ENCODE measurements around the gene ALDH1A1.

The ALDH1A1 gene

DNA sequence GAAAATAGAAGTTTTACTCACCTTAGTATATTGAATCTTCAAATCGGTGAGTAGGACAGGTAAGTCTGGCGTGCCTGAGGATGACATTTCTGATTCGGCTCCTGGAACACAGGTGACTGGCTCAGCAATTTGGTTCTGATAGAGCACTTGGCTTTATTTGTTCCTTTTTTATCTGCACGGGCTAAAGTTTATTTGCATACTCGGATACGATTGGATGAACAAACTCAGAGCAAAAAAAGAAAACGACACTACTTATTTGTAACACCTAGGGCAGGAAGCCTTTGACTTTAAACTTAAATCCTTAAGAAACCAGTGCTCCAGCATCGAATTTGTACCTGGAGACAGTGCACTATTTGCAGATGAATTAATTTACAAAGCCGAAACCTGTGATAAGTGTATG is at the start of gene ALDH1A1:
TSS of gene ALDH1A1 (minus strand) at position 140 of the 400 bp plus-strand sequence. CDS start at position 87, 53 bp downstream.
- TF ChIP-seq PKNOX1 (IDR thresholded peaks at IDR 0.05) (no peak), LEF1 (IDR thresholded peaks at IDR 0.05; ENCODE audit: borderline replicate concordance) (no peak), HDGF (IDR thresholded peaks at IDR 0.05; ENCODE audit: borderline replicate concordance) (no peak), SUZ12 (IDR thresholded peaks at IDR 0.05) (no peak), FOXK2 (IDR thresholded peaks at IDR 0.05) (no peak), FOXA1 (IDR thresholded peaks at IDR 0.05) (no peak), FOXM1 (IDR thresholded peaks at IDR 0.05; ENCODE audit: borderline replicate concordance) (no peak)
- ChIA-PET POLR2A (no interaction called here), CTCF (no interaction called here)
- DNase-seq (ENCODE audit: extremely low spot score) = no peak

DNA sequence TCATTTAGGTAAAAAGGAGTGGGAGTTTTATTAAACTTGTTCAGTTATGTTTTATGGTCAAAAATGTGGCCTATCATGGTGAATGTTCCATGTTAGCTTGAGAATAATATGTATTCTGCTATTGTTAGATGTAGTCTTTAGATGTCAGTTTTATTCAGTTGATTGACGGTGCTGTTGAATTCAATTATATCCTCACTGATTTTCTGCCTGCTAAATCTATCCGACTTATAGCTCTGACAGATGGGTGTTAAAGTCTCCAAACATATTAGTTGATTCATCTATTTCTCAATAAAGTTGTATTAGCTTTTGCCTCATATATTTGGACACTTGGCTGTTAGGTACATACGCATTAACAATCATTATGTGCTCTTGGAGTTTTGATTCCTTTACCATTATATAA is 49.0 kb upstream of the ALDH1A1 start:
- ChIA-PET CTCF (no interaction called here), POLR2A (no interaction called here)
- no peak for DNase-seq (ENCODE audit: extremely low spot score)
- TF ChIP-seq NFRKB (IDR thresholded peaks at IDR 0.05) (no peak), SP1 (IDR thresholded peaks at IDR 0.05) (no peak), LEF1 (IDR thresholded peaks at IDR 0.05; ENCODE audit: borderline replicate concordance) (no peak), SUZ12 (IDR thresholded peaks at IDR 0.05) (no peak), ELF4 (IDR thresholded peaks at IDR 0.05) (no peak), FOXM1 (IDR thresholded peaks at IDR 0.05; ENCODE audit: borderline replicate concordance) (no peak), PKNOX1 (IDR thresholded peaks at IDR 0.05) (no peak), FOXK2 (IDR thresholded peaks at IDR 0.05) (no peak), BHLHE40 (IDR thresholded peaks at IDR 0.05; ENCODE audit: borderline replicate concordance) (no peak), L3MBTL2 (conservative IDR thresholded peaks at IDR 0.05) (no peak), CTBP1 (IDR thresholded peaks at IDR 0.05; ENCODE audit: borderline replicate concordance) (no peak), ARNT (IDR thresholded peaks at IDR 0.05) (no peak), HDGF (IDR thresholded peaks at IDR 0.05; ENCODE audit: borderline replicate concordance) (no peak), FOXA1 (IDR thresholded peaks at IDR 0.05) (no peak), TARDBP (IDR thresholded peaks at IDR 0.05) (no peak), ZNF384 (IDR thresholded peaks at IDR 0.05) (no peak)

GRCh38 chr9:72998363-72998762 is 45.5 kb upstream of the ALDH1A1 start:
- ChIA-PET CTCF (no interaction called here), POLR2A (no interaction called here)
- TF ChIP-seq FOXK2 (IDR thresholded peaks at IDR 0.05) (no peak), FOXM1 (IDR thresholded peaks at IDR 0.05; ENCODE audit: borderline replicate concordance) (no peak), PKNOX1 (IDR thresholded peaks at IDR 0.05) (no peak), HDGF (IDR thresholded peaks at IDR 0.05; ENCODE audit: borderline replicate concordance) (no peak)
- no peak for DNase-seq (ENCODE audit: extremely low spot score)

DNA sequence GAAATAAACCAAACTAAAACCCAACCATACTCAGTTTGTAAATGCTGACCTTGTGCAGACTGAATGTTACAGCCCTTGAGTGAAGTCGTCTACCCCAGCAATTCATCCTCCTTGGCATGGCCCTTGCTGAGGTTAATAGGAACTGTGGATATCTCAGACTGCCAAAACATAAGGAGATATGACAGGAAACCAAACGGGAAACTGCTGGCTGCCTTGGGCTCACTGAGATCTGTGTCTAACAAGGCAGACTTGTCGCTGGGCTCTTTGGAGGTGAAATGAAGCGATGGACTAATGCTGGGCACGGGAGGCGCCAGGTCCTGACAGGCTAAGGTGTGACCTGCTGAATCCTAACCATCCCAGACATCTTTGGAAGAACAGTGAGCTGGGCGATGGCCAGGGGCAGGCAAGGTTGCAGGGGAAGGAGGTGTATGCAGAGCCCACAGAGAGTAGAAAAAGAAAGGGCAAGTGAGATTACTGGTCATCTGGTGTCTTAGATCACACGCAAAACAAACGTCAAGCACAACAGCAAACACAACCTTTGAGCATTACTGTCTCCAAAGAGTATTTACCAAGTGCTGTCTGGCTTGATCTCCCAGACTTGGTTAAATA is 44.6 kb upstream of the ALDH1A1 start:
- CTCF ChIA-PET = no interaction called here
- POLR2A ChIA-PET = no interaction called here
- no peak for DNase-seq (ENCODE audit: extremely low spot score)
- TF ChIP-seq ELF4 (IDR thresholded peaks at IDR 0.05) (no peak), FOXK2 (IDR thresholded peaks at IDR 0.05) (no peak), BHLHE40 (IDR thresholded peaks at IDR 0.05; ENCODE audit: borderline replicate concordance) (no peak), HDGF (IDR thresholded peaks at IDR 0.05; ENCODE audit: borderline replicate concordance) (no peak), TARDBP (IDR thresholded peaks at IDR 0.05) (no peak), PKNOX1 (IDR thresholded peaks at IDR 0.05) (no peak), SP1 (IDR thresholded peaks at IDR 0.05) (no peak), SUZ12 (IDR thresholded peaks at IDR 0.05) (no peak), LEF1 (IDR thresholded peaks at IDR 0.05; ENCODE audit: borderline replicate concordance) (no peak), L3MBTL2 (conservative IDR thresholded peaks at IDR 0.05) (no peak), FOXM1 (IDR thresholded peaks at IDR 0.05; ENCODE audit: borderline replicate concordance) (no peak), NFRKB (IDR thresholded peaks at IDR 0.05) (no peak), CTBP1 (IDR thresholded peaks at IDR 0.05; ENCODE audit: borderline replicate concordance) (no peak), FOXA1 (IDR thresholded peaks at IDR 0.05) (no peak), ZNF384 (IDR thresholded peaks at IDR 0.05) (no peak), ARNT (IDR thresholded peaks at IDR 0.05) (no peak)

GRCh38 chr9:72996684-72997314 is 43.9 kb upstream of the ALDH1A1 start:
- no peak for DNase-seq (ENCODE audit: extremely low spot score)
- TF ChIP-seq L3MBTL2 (conservative IDR thresholded peaks at IDR 0.05) (no peak), SUZ12 (IDR thresholded peaks at IDR 0.05) (no peak), ELF4 (IDR thresholded peaks at IDR 0.05) (no peak), TARDBP (IDR thresholded peaks at IDR 0.05) (no peak), CTBP1 (IDR thresholded peaks at IDR 0.05; ENCODE audit: borderline replicate concordance) (no peak), ZNF384 (IDR thresholded peaks at IDR 0.05) (no peak), ARNT (IDR thresholded peaks at IDR 0.05) (no peak)
- ChIA-PET POLR2A (no interaction called here), CTCF (no interaction called here)

DNA sequence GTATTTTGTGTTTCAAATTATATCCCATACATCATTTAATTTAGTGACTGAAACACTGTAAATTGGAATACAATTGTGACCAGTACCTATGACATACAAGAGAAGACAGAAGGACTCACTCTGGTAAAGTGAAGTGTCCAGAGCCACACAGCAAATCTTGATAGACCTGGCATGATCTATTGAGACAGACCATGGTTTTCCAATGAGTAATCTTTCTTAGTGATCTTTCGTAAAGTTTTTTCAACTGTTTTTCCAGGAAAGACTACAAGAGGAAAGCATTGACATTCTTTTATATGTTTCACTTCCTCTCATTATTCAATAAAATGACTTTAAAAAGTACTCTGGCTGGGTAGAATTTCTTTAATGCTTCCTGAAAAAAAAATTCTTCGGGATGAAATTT is 43.3 kb upstream of the ALDH1A1 start:
- no peak for DNase-seq (ENCODE audit: extremely low spot score)
- TF ChIP-seq FOXK2 (IDR thresholded peaks at IDR 0.05) (no peak), L3MBTL2 (conservative IDR thresholded peaks at IDR 0.05) (no peak), TARDBP (IDR thresholded peaks at IDR 0.05) (no peak), NFRKB (IDR thresholded peaks at IDR 0.05) (no peak), ARNT (IDR thresholded peaks at IDR 0.05) (no peak), BHLHE40 (IDR thresholded peaks at IDR 0.05; ENCODE audit: borderline replicate concordance) (no peak), ZNF384 (IDR thresholded peaks at IDR 0.05) (no peak), FOXM1 (IDR thresholded peaks at IDR 0.05; ENCODE audit: borderline replicate concordance) (no peak), PKNOX1 (IDR thresholded peaks at IDR 0.05) (no peak), FOXA1 (IDR thresholded peaks at IDR 0.05) (no peak), ELF4 (IDR thresholded peaks at IDR 0.05) (no peak), HDGF (IDR thresholded peaks at IDR 0.05; ENCODE audit: borderline replicate concordance) (no peak), SP1 (IDR thresholded peaks at IDR 0.05) (no peak), SUZ12 (IDR thresholded peaks at IDR 0.05) (no peak), LEF1 (IDR thresholded peaks at IDR 0.05; ENCODE audit: borderline replicate concordance) (no peak), CTBP1 (IDR thresholded peaks at IDR 0.05; ENCODE audit: borderline replicate concordance) (no peak)
- ChIA-PET CTCF (no interaction called here), POLR2A (no interaction called here)
